Urothelium cell line (cell line): ENCODE data around the gene SELPLG.
"Not testable (repeated sequence)": the region's sequence is repeated elsewhere in the genome, so short reads cannot be mapped to it uniquely, and the experiment has no call there.

ENCODE experiments used
- DNase-seq: peaks from one replicate; pipeline ENCODE4 v3.0.0; 2011; ENCODE audit warnings: low spot score, mixed read lengths
- FAIRE-seq: peaks from 2 replicates; lab custom pipeline; 2011; peaks lifted over from hg19 to GRCh38; lab: Jason Lieb, UNC

SELPLG gene

GRCh38 chr12:108592033-108592909 is 41.4 kb downstream of the SELPLG start:
- FAIRE-seq = no peak
- DNase-seq = no peak

GRCh38 chr12:108591267-108591980 is 42.3 kb downstream of the SELPLG start:
- no peak for DNase-seq
- no peak for FAIRE-seq

GRCh38 chr12:108590463-108590862 is 43.2 kb downstream of the SELPLG start:
- not testable (repeated sequence) for FAIRE-seq

GRCh38 chr12:108589840-108590229 is 43.9 kb downstream of the SELPLG start:
- no peak for DNase-seq
- FAIRE-seq = no peak

More at GRCh38 chr12:108590463-108590862, 43.2 kb downstream of the SELPLG start:
- not testable (repeated sequence) for DNase-seq

- DNase-seq (no peak), FAIRE-seq (no peak)
These were observed 44.5 kb downstream of the SELPLG start for GRCh38 chr12:108589028-108589839.

- FAIRE-seq (no peak), DNase-seq (no peak)
These were observed 45.9 kb downstream of the SELPLG start for GRCh38 chr12:108587826-108588225.

- DNase-seq (no peak), FAIRE-seq (no peak)
These were observed 47.4 kb downstream of the SELPLG start for GRCh38 chr12:108586306-108586705.

- FAIRE-seq (no peak), DNase-seq (no peak)
These were observed 47.8 kb downstream of the SELPLG start for GRCh38 chr12:108585864-108586263.

GRCh38 chr12:108584456-108585065 is 49.1 kb downstream of the SELPLG start:
- DNase-seq (no peak), FAIRE-seq (no peak)

GRCh38 chr12:108583991-108584390 is 49.7 kb downstream of the SELPLG start:
- no peak for FAIRE-seq
- no peak for DNase-seq

- no peak for FAIRE-seq
- no peak for DNase-seq
These were observed 50.5 kb downstream of the SELPLG start for GRCh38 chr12:108582978-108583770.

GRCh38 chr12:108582509-108582908 is 51.2 kb downstream of the SELPLG start:
- no peak for FAIRE-seq

GRCh38 chr12:108581311-108582227 is 52.1 kb downstream of the SELPLG start:
- FAIRE-seq = no peak

More at GRCh38 chr12:108582509-108582908, 51.2 kb downstream of the SELPLG start:
- DNase-seq = no peak

GRCh38 chr12:108580531-108580930 is 53.2 kb downstream of the SELPLG start:
- FAIRE-seq = no peak
- no peak for DNase-seq

More at GRCh38 chr12:108581311-108582227, 52.1 kb downstream of the SELPLG start:
- no peak for DNase-seq

- FAIRE-seq = no peak
- no peak for DNase-seq
These were observed 54.9 kb downstream of the SELPLG start for GRCh38 chr12:108578813-108579212.

GRCh38 chr12:108578264-108578663 is 55.4 kb downstream of the SELPLG start:
- no peak for FAIRE-seq
- DNase-seq = no peak

- peak; percentile 72 for FAIRE-seq
- DNase-seq = no peak
These were observed 56.2 kb downstream of the SELPLG start for GRCh38 chr12:108577458-108577857.

GRCh38 chr12:108576660-108577234 is 56.9 kb downstream of the SELPLG start:
- FAIRE-seq (no peak), DNase-seq (no peak)
